Measurements from ENCODE around the gene MYADM. TPM values are rescaled to one million over a fixed set of nuclear protein-coding genes. Genes with fewer than 3 reads are reported as not detected.

The MYADM gene
- polyA plus RNA-seq, 1 donor from 2014 or later = 2.5 TPM

DNA sequence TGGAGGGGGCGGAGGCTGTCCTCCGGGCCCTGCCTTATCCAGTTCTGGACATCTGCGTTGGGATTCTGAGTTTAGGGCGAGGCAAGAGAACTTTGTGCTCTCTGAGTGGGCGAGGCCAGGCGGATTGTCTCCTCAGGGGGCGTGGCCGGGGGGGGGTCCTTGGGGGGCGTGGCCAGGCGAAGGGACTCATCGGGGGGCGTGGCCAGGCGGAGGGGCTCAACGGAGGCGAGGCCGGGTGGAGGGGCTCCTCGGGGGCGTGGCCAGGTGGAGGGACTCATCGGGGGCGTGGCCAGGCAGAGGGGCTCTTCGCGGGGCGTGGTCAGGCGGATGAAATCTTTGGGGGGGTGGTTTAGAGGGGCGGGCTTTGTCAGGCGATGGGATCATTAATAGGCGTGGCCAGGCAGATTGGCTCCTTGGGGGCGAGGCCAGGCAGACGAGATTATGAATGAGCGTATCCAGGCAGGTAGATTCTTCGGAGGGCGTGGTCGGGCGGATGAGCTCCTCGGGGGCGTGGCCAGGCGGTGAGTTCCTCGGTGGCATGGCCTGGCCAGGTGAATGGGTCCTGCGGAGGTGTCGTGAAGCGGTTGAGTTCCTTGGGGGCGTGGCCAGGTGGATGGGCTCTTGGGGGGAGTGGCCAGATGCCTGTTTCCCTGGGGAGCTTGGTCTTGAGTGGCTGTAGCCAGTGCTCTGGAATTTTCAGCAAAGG is 31.1 kb downstream of the MYADM start:
- Histone ChIP-seq H4K20me1 (ENCODE audit: insufficient read depth) (no peaks in the 10 kb centered on the region), H3K4me2 (ENCODE audit: low read length) (no peak overlapping the region), H3F3A (ENCODE audit: insufficient read depth, low read length, poor library complexity, severe bottlenecking) (no peaks in the 10 kb centered on the region), H2AFZ (ENCODE audit: low read depth, low read length) (no peak overlapping the region), H3K36me3 (ENCODE audit: insufficient read depth, low read length) (no peaks in the 10 kb centered on the region), H3K4me3 (ENCODE audit: low read length) (no peak overlapping the region), H3K9me2 (ENCODE audit: insufficient read depth, low read length) (no peaks in the 10 kb centered on the region), H3K9ac (ENCODE audit: low read length) (no peak overlapping the region), H3K27me3 (ENCODE audit: insufficient read depth, low read depth, low read length) (no peaks in the 10 kb centered on the region), H3K9me3 (ENCODE audit: low read length) (no peaks in the 10 kb centered on the region), H3K79me2 (replicated peaks; ENCODE audit: insufficient read depth, low read length) (no peaks in the 10 kb centered on the region), H3K27ac (ENCODE audit: low read length) (no peak overlapping the region)
- TF ChIP-seq EZH2 (IDR thresholded peaks at IDR 0.05; ENCODE audit: borderline replicate concordance, insufficient read depth, low read length, poor library complexity, severe bottlenecking) (no peak), SMC3 (conservative IDR thresholded peaks at IDR 0.05; ENCODE audit: poor library complexity) (no peak), RAD21 (conservative IDR thresholded peaks at IDR 0.05) (no peak), TAF1 (IDR thresholded peaks at IDR 0.05; ENCODE audit: low read depth) (no peak)
- TF ChIP-seq, protein P1, sequence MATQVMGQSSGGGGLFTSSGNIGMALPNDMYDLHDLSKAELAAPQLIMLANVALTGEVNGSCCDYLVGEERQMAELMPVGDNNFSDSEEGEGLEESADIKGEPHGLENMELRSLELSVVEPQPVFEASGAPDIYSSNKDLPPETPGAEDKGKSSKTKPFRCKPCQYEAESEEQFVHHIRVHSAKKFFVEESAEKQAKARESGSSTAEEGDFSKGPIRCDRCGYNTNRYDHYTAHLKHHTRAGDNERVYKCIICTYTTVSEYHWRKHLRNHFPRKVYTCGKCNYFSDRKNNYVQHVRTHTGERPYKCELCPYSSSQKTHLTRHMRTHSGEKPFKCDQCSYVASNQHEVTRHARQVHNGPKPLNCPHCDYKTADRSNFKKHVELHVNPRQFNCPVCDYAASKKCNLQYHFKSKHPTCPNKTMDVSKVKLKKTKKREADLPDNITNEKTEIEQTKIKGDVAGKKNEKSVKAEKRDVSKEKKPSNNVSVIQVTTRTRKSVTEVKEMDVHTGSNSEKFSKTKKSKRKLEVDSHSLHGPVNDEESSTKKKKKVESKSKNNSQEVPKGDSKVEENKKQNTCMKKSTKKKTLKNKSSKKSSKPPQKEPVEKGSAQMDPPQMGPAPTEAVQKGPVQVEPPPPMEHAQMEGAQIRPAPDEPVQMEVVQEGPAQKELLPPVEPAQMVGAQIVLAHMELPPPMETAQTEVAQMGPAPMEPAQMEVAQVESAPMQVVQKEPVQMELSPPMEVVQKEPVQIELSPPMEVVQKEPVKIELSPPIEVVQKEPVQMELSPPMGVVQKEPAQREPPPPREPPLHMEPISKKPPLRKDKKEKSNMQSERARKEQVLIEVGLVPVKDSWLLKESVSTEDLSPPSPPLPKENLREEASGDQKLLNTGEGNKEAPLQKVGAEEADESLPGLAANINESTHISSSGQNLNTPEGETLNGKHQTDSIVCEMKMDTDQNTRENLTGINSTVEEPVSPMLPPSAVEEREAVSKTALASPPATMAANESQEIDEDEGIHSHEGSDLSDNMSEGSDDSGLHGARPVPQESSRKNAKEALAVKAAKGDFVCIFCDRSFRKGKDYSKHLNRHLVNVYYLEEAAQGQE (IDR thresholded peaks at IDR 0.05; ENCODE audit: borderline replicate concordance) = no peak
- TF ChIP-seq, protein P2, sequence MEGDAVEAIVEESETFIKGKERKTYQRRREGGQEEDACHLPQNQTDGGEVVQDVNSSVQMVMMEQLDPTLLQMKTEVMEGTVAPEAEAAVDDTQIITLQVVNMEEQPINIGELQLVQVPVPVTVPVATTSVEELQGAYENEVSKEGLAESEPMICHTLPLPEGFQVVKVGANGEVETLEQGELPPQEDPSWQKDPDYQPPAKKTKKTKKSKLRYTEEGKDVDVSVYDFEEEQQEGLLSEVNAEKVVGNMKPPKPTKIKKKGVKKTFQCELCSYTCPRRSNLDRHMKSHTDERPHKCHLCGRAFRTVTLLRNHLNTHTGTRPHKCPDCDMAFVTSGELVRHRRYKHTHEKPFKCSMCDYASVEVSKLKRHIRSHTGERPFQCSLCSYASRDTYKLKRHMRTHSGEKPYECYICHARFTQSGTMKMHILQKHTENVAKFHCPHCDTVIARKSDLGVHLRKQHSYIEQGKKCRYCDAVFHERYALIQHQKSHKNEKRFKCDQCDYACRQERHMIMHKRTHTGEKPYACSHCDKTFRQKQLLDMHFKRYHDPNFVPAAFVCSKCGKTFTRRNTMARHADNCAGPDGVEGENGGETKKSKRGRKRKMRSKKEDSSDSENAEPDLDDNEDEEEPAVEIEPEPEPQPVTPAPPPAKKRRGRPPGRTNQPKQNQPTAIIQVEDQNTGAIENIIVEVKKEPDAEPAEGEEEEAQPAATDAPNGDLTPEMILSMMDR (IDR thresholded peaks at IDR 0.05; ENCODE audit: poor library complexity, severe bottlenecking) = no peak

DNA sequence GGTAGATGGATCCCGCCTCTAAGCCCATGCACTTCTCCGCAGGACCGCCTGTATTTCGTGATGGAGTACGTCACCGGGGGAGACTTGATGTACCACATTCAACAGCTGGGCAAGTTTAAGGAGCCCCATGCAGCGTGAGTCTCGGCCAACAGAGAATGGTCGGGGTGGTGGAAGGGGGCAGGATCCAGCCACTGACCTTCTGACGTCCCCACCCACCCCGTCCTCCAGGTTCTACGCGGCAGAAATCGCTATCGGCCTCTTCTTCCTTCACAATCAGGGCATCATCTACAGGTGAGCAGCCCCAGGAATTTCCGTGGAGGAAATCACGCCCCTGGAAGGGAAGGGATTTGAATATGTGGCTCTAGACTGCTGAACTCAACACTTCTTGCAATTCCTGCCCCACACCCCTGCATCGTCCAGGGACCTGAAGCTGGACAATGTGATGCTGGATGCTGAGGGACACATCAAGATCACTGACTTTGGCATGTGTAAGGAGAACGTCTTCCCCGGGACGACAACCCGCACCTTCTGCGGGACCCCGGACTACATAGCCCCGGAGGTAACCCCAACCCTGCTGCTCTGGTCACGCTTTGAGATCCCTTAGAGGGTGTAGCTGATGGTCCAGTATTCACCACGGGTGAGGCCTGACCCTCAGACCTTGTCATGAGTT is 32.6 kb downstream of the MYADM start:
- H3K4me3 ChIP-seq (ENCODE audit: low read length) = no peak overlapping the region
- H2AFZ ChIP-seq (ENCODE audit: low read depth, low read length) = no peak overlapping the region
- no peaks in the 10 kb centered on the region for H3K79me2 ChIP-seq (replicated peaks; ENCODE audit: insufficient read depth, low read length)
- no peak overlapping the region for H3K9ac ChIP-seq (ENCODE audit: low read length)
- H4K20me1 ChIP-seq (ENCODE audit: insufficient read depth) = no peaks in the 10 kb centered on the region
- H3K27ac ChIP-seq (ENCODE audit: low read length) = no peak overlapping the region
- no peaks in the 10 kb centered on the region for H3K36me3 ChIP-seq (ENCODE audit: insufficient read depth, low read length)
- H3K9me2 ChIP-seq (ENCODE audit: insufficient read depth, low read length) = no peaks in the 10 kb centered on the region
- H3F3A ChIP-seq (ENCODE audit: insufficient read depth, low read length, poor library complexity, severe bottlenecking) = no peaks in the 10 kb centered on the region
- TF ChIP-seq, protein P1 (IDR thresholded peaks at IDR 0.05; ENCODE audit: borderline replicate concordance) = no peak
- no peaks in the 10 kb centered on the region for H3K9me3 ChIP-seq (ENCODE audit: low read length)
- no peak overlapping the region for H3K4me2 ChIP-seq (ENCODE audit: low read length)
- H3K27me3 ChIP-seq (ENCODE audit: insufficient read depth, low read depth, low read length) = no peaks in the 10 kb centered on the region

Measured in neural cell (in vitro differentiated cells).